Left ventricle myocardium superior (tissue), 1 donor: ENCODE results near the gene SUSD4. TPM values are rescaled to one million over a fixed set of nuclear protein-coding genes. Genes with fewer than 3 reads are reported as not detected.

ENCODE experiments used
- ATAC-seq: fragments of 200-7000 bp; cut with Tn5 transposase; one replicate; pipeline ENCODE4 v1.9.1; 2020; ENCODE audit warnings: mild to moderate bottlenecking, moderate library complexity
- DNase-seq: peaks from one replicate; pipeline ENCODE4 v3.0.0-alpha.2; 2020
- intact Hi-C: fragments of 100-400 bp; cut with micrococcal nuclease; formaldehyde crosslinking; loops from one replicate; pipeline ENCODE4 v1.11.0; 2022
- total RNA-seq: library from RNA; stranded (reverse); fragmentation: NEBNext Ultra II Directional; extraction: Animal tissue kit (Norgen Biotek cat#: 25700); gene quantifications from one replicate; pipeline ENCODE4 v1.2.1, GENCODE V29; 2021
- donor health status: DM: no; HTN: yes; CAD: no; lungs with severe emphysema.

Gene SUSD4
- total RNA-seq, 1 donor from 2014 or later = 8.2 TPM

DNA sequence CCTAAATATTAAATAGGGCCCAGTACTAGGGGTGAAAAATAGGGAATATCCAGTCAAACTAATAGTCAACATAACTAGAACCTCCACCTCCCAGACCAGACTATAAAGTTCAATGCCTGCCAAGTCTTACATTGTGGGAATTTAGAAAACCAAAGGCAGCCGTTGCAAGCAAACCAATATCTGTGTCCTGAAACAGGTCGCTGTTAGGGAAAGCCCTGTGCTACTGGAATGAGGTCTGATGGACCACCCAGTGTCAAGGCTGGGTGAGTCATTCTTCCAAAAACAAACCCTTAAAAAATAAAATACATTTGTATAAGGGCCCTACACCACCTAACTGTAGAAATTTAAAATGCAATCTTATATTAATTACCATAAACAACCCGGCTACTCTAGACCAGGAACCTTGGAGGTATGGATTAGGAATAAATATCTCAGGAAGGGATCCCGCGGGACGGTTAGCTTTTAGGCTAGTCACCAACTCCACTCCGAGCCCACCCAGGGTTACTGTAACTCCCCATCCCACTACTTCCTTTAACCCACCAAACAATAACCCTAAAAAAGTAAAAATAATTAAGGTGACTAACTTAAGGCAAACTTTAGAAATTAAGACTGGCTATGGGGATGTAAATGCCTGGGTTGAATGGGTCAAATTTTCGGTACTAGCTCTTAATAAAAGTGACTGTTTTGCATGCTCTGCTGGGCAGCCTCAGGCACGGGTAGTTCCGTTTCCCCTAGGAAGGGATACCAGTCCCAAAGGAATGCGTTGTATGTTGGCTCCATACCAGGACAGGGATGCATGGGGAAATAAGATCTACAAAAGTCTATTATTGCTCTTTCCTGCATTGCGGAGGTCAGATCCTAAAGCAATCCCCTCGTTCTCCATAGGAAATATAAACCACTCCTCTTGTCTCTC lies 155.6 kb downstream of the SUSD4 start:
- ATAC-seq (no peak), DNase-seq (no peak)
- intact Hi-C loops = no loop called here

DNA sequence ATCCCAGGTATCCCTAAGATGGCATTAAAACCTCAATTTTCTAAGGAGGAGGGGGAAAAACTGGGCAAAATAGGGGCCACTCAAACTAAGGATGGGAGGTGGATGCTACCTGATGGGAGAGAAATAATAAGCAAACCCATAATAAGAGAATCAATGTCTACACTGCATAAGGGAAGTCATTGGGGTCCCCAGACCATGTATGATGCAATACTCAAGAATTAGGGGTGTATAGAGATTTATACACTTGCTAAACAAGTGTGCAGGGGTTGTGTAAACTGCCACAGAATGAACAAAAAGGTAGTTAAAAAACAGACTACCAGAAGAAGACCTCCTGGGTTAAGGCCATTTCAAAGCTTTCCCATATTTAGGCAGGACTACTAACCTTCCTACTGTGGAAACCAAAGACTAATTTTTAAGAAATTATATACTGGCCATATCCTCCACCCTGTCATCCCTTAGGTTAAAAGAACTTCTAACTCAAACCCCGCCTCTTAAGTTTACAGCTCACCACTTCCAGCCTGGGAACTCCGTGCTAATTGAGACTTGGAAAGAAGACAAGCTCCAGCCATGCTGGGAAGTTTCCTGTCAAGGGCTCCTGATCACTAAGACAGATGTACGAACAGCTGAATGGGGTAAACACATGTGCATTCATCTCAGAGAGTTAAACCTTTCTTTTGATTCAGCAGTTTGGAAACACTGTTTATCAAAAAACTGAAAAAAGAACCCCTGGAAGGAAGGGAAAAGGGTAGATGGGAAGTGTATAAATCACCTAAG lies 156.5 kb downstream of the SUSD4 start:
- DNase-seq (no peak), ATAC-seq (peak; percentile 72)
- intact Hi-C loops = no loop called here

DNA sequence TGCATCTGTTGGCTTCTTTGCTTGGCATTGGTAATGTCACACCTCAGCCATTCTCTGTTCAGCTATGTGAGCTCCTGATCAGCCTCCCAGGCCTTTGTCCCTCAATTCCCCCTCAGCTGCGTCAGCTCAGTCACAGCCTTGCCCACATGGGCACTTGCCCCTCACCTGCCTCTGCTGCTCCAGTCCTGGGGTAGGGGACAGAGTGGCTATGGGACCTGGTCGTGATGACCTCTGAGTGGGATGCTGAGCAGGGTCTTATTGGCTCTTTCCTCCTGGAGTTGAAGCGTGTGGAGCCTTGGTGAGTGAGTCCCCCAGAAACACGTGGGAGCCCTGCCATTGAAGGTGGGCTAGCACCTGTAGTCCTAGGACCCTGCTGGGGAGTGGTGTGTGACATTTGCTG lies 159.6 kb downstream of the SUSD4 start:
- ATAC-seq = no peak
- no peak for DNase-seq
- intact Hi-C loops = no loop called here

- DNase-seq (no peak), ATAC-seq (no peak)
- intact Hi-C loops = no loop called here
Observed at GRCh38 chr1:223203694-223204093, 160.3 kb downstream of the SUSD4 start.

DNA sequence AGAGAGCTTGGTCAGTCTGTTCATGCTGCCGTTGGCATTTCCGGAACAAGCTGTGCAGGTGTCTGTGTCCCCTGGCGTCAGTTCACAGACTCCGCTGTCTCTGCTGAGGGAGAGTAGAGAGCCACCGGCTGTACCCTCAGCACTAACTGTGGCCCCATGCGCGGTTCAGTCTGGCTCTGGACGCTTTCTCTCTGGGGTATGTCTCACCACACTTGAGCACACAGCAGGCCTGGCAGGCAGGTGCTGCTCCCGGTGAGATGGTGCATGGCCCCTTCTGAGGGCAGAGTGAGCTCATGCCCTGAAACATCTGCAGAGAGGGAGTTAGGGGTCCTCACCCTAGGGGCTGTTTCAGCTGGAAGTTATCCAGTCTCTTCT lies 161.0 kb downstream of the SUSD4 start:
- DNase-seq (no peak), ATAC-seq (no peak)
- intact Hi-C loops = no loop called here

- DNase-seq (no peak), ATAC-seq (no peak)
- intact Hi-C loops = no loop called here
Observed at GRCh38 chr1:223202376-223203033, 161.5 kb downstream of the SUSD4 start.

- DNase-seq = no peak
- intact Hi-C loops = no loop called here
- ATAC-seq = no peak
Observed at GRCh38 chr1:223201967-223202366, 162.0 kb downstream of the SUSD4 start.

DNA sequence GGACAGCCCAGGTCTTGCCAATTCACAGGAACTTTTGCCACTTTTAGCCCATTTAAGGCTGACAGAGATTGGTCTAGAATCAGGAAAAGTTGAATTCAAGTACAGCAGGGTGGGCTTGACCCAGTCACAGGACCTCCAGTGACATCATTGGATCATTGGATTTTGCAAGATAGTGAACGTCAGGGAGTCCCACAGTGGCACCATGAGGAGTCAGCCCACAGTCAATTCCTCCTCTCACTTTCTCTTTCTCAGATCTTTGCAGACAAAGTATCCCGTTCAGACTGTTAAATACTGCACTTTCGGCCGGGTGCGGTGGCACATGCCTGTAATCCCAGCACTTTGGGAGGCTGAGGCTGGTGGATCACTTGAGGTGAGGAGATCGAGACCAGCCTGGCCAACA lies 163.1 kb downstream of the SUSD4 start:
- no peak for ATAC-seq
- intact Hi-C loops = no loop called here
- DNase-seq = no peak

- intact Hi-C loops = no loop called here
- ATAC-seq (no peak), DNase-seq (no peak)
Observed at GRCh38 chr1:223199094-223199647, 164.8 kb downstream of the SUSD4 start.

DNA sequence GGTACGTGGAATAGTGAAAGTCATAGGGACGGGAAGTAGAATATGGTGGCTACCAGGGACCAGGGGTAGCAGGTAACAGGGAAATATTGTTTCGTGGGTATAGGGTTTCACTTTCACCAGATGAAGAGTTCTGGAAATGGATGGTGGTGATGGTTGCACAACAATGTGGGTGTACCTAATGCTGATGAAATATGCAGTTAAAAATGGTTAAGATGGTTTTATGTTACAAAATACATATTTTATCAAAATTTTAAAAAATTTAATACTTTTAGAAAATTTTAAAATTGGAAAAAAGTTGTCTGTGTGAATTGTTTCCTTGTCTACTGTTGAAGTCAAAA lies 165.4 kb downstream of the SUSD4 start:
- DNase-seq = no peak
- ATAC-seq = no peak
- intact Hi-C loops = no loop called here

DNA sequence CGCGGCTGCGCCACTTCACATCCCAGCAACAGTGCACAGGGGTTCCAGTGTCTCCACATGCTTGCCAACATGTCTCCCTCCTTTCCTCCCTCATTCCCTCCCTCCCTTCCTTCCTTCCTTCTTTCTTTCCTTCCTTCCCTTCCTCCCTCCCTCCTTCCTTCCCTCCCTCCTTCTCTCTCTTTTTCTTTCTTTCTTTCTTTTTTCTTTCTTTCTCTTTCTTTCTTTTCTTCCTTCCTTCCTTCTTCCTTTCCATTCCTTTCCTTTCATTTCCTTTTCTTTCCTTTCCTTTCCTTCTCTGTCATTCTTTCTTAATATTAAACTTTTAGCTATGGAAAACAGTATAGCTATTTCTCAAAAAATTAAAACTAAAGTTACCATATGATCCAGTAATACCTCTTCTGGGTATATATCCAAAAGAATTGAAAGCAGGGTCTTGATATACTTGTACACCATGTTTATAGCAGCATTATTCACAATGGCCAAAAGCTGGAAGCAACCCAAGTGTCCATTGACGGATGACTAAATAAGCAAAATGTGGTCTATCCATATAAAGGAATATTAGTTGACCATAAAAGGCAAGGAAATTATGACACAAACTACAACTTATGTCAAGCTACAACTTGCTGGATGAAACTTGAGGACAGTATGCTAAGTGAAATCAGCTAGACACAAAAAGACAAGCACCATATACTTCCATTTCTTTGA lies 165.9 kb downstream of the SUSD4 start:
- ATAC-seq (no peak), DNase-seq (no peak)
- intact Hi-C loops = no loop called here

- DNase-seq (no peak), ATAC-seq (no peak)
- intact Hi-C loops = no loop called here
Observed at GRCh38 chr1:223189903-223190724, 173.9 kb downstream of the SUSD4 start.

DNA sequence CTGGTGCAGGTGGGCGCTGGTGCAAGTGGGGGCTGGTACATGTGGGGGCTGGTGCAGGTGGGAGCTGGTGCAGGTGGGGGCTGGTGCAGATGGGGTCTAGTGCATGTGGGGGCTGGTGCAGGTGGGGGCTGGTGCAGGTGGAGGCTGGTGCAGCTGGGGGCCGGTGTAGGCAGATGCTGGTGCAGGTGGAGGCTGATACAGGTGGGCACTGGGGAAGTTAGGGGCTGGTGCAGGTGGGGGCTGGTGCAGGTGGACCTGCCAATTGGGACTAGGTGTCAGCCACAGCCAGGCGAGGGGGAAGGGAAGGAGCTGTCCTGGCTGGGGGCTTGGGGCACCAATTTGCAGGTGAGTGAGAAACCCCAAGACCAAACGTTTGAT lies 174.5 kb downstream of the SUSD4 start:
- ATAC-seq = no peak
- intact Hi-C loops = no loop called here
- no peak for DNase-seq

GRCh38 chr1:223188618-223189356 lies 175.2 kb downstream of the SUSD4 start:
- no peak for DNase-seq
- intact Hi-C loops = no loop called here
- ATAC-seq = no peak

GRCh38 chr1:223186800-223187199 lies 177.2 kb downstream of the SUSD4 start:
- DNase-seq = no peak
- intact Hi-C loops = no loop called here
- no peak for ATAC-seq

GRCh38 chr1:223183268-223183862 lies 180.6 kb downstream of the SUSD4 start:
- intact Hi-C loops = no loop called here
- DNase-seq = no peak
- no peak for ATAC-seq

DNA sequence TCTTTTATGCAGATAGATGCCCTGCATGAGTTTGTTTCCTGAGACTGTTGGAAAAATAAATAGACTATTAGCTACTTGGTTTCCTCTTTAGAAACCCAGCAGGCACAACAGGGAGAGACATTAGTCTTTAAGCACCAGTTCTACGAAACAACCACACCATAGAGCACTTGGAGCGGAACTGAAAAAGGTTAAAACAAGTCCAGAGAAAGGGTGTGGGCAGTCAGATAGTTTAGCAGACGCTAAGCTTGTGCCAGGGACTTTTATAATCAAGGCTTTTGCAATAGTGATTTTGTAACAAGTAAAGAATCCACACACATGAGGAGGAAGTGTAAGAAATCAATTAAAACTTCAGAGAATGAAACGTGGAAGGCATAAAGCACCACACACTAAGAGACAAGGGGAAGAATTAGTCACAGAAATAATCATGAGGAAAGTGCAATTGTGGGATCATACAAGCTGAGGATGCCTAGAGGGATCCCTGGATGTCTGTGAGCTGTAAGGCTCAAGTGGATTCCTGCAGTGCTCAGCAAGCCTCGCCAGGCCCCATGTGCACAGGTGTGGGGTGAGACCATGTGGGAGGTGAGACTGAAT lies 183.2 kb downstream of the SUSD4 start:
- peak; percentile 87 for ATAC-seq
- intact Hi-C loops = no loop called here
- DNase-seq = no peak
